Measurements from ENCODE around the gene NEU4.
"Not testable (repeated sequence)": the region's sequence is repeated elsewhere in the genome, so short reads cannot be mapped to it uniquely, and the experiment has no call there.

NEU4 gene

DNA sequence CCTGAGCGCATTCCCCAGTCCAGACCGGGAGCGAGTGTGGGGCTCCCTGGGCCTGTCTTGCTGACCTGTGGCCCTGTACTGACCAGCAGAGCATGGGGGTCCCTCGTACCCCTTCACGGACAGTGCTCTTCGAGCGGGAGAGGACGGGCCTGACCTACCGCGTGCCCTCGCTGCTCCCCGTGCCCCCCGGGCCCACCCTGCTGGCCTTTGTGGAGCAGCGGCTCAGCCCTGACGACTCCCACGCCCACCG lies 5.3 kb downstream of the NEU4 start:
- DNase-seq (ENCODE audit: low spot score), result no peak

- DNase-seq (ENCODE audit: low spot score), result no peak
Observed at GRCh38 chr2:241814643-241815476, 5.9 kb downstream of the NEU4 start.

GRCh38 chr2:241815477-241816430 lies 6.8 kb downstream of the NEU4 start:
- no peak for DNase-seq (ENCODE audit: low spot score)

- DNase-seq (ENCODE audit: low spot score), result no peak
Observed at GRCh38 chr2:241816431-241817121, 7.6 kb downstream of the NEU4 start.

DNA sequence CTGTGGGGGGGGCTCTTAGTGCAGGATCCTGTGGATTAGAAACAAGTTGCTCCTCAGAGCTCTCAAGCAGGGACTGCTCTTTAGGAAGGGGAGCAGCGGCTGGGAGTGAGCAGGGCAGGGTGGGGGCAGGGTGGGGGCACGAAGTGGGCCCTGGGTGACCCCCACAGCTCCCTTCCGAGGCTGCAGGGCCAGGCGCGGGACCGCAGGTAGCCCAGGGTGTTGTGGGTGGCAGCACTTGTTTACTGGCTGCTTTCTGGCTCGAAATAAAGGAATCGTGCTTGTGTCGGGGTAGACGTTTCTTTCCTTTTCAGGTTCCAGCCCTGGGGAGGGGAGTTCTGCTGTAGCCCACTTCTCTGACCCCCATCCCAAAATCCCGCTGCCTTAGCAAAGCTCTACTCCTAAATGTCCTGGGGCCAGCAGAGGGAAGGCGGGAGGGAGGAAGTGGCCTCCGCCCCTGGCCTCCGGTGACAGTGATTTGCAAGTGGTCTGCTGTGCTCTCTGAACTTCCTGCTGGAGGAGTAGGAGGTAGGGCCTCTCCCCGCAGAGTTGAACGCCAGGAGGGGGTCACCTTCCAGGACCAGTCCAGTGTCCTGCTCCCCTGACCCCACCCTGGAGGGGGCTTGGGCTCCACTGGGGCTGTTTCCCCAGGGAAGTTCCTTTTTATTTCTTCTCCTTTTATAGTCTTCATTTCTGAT lies 8.3 kb downstream of the NEU4 start:
- no peak for DNase-seq (ENCODE audit: low spot score)

DNA sequence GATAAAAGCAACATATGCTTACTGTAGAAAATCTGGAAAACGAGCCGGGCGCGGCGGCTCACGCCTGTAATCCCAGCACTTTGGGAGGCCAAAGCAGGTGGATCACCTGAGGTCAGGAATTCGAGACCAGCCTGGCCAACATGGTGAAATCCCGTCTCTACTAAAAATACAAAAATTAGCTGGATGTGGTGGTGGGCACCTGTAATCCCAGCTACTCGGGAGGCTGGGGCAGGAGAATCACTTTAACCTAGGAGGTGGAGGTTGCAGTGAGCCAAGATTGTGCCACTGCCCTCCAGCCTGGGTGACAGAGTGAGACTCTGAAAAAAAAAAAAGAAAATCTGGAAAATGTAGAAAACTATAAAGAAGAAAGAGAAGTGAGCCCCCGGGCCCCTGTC lies 8.8 kb downstream of the NEU4 start:
- DNase-seq (ENCODE audit: low spot score), result not testable (repeated sequence)

DNA sequence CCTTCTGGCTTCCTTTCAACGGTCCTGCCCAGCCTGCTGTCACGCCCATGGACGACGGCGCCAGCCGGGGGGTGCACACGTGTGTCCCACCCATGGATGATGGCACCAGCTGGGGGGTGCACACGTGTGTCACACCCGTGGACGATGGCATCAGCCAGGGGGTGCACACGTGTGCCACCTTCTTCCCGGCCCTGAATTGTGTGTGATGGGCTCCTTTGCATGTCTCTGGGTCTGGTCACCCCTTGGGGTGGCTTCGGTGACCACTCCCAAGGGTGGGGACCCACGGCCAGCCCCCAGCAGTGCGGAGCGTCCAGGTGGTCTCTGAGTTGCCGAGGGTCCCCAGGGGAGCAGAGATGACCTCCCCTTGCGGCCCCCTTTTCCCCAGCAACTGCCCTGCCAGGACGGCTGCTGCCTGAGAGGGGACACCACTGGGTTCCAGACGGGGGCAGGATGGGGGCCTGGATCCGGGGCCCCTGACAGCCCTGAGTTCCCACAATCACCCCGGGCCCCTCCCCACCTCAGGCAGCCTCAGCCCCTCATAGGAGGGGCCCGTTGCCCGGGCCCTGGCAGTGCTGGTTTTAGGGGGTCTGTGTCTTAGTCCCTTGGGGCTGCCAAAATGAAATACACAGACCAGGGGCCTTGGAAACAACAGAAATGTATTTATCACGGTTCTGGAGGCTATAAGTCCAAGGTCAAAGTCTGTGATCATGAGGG lies 9.4 kb downstream of the NEU4 start:
- no peak for DNase-seq (ENCODE audit: low spot score)

DNA sequence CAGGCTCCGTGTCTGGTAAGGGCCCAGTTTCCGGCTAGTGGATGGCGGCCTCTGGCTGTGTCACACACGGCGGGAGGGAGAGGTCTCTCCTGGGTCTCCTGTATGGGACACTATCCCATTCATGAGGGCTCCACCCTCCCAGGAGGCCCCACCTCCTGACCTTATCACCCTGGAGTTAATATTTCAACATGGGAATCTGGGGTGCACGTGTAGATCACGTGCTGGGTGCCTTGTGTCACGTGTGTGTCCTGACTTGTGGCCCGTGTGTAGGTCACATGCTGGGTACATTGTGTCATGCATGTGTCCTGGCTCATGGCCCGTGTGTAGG lies 9.9 kb downstream of the NEU4 start:
- DNase-seq (ENCODE audit: low spot score), result no peak

GRCh38 chr2:241819947-241820624 lies 11.1 kb downstream of the NEU4 start:
- not testable (repeated sequence) for DNase-seq (ENCODE audit: low spot score)

- DNase-seq (ENCODE audit: low spot score), result no peak
Observed at GRCh38 chr2:241820625-241821384, 11.8 kb downstream of the NEU4 start.

DNA sequence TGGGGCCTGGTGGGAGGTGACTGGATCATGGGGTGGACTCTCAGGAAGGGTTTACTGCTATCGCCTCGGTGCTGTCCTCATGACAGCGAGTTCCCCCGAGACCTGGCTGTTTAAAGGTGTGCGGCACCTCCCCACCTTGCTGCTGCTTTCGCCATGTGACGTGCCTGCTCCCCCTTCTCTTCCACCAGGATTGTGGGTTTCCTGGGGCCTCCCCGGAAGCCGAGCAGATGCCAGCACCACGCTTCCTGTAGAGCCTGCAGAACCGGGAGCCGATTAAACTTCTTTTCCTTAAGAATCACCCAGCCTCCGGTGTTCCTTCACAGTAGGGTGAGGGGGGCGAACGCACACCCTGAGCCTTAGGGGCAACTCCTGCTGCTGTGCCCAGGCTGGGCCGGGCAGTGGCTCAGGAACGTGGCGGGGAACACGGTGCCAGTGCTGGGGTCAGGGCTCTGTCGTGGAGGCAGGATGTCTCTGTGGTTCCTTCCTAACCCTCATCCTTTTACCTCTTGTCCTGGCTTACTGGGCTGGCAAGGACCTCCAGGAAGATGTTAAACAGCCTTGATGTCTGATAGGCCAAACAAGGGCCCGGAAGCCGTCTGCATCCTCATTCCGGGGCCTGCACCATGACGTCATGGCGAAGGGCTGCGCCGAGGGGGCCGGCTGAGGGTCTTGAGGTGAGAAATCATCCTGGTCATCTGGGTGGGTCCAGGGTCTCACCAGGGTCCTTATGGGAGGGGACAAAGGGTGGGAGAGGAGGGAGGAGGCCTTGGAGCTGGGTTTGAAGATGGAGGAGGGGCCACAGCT lies 12.7 kb downstream of the NEU4 start:
- no peak for DNase-seq (ENCODE audit: low spot score)

- DNase-seq (ENCODE audit: low spot score), result no peak
Observed at GRCh38 chr2:241822264-241822623, 13.3 kb downstream of the NEU4 start.

- not testable (repeated sequence) for DNase-seq (ENCODE audit: low spot score)
Observed at GRCh38 chr2:241823531-241824437, 14.8 kb downstream of the NEU4 start.

DNA sequence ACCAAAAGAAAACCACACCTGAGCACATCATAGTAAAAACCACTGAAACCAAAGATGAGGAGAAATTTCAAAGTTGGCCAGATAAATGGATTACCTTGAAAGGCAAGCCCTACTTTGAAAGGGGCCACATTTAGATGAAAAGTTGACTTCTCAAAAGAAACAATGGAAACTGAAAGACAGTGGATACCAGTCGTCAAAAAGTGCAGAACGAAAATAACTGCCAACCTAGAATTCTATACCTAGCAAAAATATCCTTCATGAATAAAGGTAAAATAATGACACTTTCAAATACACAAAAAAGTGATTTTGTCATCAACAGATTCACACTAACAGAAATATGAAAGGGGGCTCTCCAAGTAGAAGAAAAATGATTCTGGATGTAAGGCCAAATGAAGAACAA lies 18.4 kb downstream of the NEU4 start:
- DNase-seq (ENCODE audit: low spot score), result no peak

GRCh38 chr2:241833101-241833663 lies 24.2 kb downstream of the NEU4 start:
- no peak for DNase-seq (ENCODE audit: low spot score)

DNA sequence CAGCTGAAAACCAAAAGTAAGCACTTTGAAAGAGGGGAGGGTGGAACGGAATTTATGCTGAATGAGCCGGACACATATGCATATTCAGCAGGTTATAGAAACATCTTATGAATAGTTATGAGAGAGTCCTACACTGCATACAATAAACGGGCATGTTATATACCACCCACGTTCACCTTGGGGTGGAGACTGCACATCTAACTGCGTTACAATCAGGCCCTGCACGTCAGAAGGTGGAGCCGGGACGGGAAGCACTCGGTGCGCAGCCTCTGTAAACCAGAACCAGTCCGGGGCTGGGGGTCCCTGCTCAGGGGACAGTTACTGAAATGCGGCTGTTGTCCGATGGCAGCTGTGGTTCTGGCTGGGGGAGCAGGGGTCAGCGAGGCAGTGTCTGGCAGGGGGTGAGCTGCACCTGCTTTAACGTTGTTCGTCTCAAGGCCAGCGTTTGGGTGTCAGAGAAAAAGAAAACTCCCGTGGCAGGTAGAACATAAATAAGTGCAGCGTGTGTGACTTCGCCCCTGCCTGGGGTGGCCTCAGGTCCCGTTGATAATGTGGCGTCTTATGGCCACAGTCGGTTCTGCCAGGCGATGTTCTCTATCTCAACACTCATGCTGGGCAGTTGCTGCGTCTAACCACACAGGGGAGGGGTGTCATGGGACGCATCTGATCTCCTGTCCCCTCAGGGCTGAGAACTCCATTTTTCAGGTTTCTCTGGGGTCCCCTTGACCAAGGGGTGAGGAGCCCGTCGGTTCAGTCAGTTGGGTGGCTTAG lies 24.9 kb downstream of the NEU4 start:
- DNase-seq (ENCODE audit: low spot score), result not testable (repeated sequence)

- DNase-seq (ENCODE audit: low spot score), result no peak
Observed at GRCh38 chr2:241834527-241835210, 25.7 kb downstream of the NEU4 start.
